ENCODE data around the gene CLK2.
"Not testable (repeated sequence)": the region's sequence is repeated elsewhere in the genome, so short reads cannot be mapped to it uniquely, and the experiment has no call there.

The CLK2 gene

DNA sequence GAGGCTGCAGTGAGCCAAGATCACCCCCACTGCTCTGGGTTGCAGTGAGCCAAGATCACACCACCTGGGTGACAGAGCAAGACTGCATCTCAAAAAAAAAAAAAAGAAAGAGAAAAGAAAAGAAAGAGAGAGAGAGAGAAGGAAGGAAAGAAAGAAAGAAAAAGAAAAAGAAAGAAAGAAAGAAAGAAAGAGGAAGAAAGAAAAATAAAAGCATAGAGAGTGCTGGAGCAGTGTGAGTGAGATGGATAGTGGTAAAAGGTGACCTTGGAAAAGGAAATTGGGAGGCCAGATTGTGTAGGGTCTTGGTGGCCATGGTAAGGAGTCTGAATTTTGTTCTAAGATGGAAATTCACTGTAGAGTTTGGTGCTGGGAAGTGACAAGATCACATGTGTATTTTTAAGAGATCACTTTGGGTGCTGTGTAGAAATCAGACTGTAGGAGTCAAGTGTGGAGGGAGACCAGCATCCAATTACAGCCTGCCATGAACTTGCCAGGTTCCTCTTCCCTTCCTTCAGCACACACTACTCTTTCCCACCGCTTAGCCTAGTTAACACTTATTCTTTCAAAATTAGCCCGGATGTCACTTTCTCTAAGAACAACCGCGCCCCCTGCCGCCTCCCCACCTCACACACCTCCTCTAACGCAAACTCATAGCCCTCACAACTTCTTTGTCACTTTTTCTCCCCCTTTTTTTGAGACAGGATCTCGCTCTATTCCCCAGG lies 47.0 kb downstream of the CLK2 start:
- DNase-seq (ENCODE audit: low read depth in 1 of 2, low spot score in 1 of 2) = peak in 1 of 2 experiments; percentile 84
- in situ Hi-C loops (cut with HindIII; ENCODE audit: low pct_unique_long_range_greater_than_20kb, low sequenced_read_pairs) = no loop called here
- TF ChIP-seq JUND (IDR thresholded peaks at IDR 0.05; ENCODE audit: low read depth) = no peak

DNA sequence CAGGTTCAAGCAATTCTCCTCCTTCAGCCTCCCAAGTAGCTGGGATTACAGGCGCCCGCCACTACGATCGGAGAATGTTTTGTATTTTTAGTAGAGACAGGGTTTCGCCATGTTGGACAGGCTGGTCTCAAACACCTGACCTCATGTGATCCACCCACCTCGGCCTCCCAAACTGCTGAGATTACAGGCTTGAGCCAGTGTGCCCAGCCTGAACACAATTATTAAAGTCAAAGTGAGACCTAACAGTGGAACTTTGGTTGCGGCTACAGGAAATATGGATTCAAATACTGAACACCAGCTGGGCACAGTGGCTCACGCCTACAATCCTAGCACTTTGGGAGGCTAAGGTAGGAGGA lies 47.9 kb downstream of the CLK2 start:
- in situ Hi-C loops (cut with HindIII; ENCODE audit: low pct_unique_long_range_greater_than_20kb, low sequenced_read_pairs); DNase-seq (ENCODE audit: low read depth in 1 of 2, low spot score in 1 of 2): not testable (repeated sequence)

DNA sequence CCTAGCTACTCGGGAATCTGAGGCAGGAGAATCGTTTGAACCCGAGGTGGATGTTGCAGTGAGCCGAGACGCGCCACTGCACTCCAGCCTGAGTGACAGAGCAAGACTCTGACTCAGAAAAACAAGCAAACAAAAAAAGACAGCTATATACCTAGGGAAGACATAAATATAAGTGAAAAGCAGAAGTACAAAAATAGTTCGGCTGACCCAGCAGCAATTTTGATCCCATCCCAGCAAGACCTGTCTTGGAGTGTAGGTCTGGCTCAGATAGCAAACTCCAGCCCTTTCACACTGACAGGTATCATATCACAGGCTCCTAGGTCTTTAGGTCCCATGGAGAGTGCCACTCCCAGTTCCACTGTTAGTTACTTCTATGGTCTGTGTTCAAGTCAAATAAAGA lies 50.3 kb downstream of the CLK2 start:
- in situ Hi-C loops (cut with HindIII; ENCODE audit: low pct_unique_long_range_greater_than_20kb, low sequenced_read_pairs) = no loop called here
- DNase-seq (ENCODE audit: low read depth in 1 of 2, low spot score in 1 of 2) = no peak
- no peak for TF ChIP-seq JUND (IDR thresholded peaks at IDR 0.05; ENCODE audit: low read depth)

DNA sequence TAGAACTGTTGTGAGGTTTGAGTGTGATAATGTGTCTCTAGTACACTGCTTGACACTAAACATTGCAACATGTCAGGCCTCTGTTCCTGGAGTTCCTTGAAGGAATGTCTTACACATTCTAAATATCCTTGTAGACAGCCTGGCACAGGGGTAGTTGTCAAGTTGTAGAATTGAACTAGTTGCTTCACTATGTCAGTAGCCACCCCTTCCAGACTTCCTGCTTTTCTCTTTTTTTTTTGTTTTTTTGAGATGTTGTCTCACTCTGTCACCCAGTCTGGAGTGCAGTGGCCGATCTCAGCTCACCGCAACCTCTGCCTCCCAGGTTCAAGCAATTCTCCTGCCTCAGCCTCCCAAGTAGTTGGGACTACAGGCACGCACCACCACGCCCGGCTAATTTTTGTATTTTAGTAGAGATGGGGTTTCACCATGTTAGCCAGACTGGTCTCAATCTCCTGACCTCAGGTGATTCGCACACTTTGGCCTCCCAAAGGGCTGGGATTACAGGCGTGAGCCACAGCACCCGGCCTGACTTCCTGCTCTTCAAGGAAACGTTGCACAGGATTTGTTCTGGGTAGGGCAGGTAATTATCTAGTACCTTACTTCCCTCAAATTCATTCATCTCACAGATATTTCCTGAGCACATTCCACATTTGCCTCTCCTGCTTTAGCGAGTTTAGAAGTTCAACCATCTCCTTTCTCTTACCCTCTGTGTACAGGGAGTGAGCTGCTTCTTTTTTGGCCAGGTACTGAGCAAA lies 52.9 kb downstream of the CLK2 start:
- in situ Hi-C loops (cut with HindIII; ENCODE audit: low pct_unique_long_range_greater_than_20kb, low sequenced_read_pairs); DNase-seq (ENCODE audit: low read depth in 1 of 2, low spot score in 1 of 2): not testable (repeated sequence)

DNA sequence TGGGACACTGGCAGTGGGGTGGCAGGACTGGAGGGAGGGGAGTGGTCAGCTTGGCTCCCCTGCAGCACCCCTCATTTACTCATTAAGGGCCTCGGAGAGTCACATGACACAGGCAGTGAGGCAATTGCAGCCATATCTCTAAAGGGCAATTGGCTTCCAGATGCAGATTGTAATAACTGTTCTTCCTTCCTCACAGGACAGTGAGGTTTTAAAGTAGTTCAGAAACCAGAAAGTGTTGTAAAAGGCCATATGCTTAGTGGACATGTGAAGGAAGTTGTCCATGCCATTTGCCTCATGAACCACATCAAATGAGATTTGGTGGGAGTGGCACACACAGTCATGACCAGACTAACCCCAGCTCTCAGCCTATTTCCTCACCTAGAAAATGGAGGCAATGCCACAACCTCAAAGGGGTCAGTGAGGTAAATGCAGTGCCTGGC lies 53.7 kb downstream of the CLK2 start:
- TF ChIP-seq JUND (IDR thresholded peaks at IDR 0.05; ENCODE audit: low read depth) = no peak
- in situ Hi-C loops (cut with HindIII; ENCODE audit: low pct_unique_long_range_greater_than_20kb, low sequenced_read_pairs) = no loop called here
- DNase-seq (ENCODE audit: low read depth in 1 of 2, low spot score in 1 of 2) = no peak

DNA sequence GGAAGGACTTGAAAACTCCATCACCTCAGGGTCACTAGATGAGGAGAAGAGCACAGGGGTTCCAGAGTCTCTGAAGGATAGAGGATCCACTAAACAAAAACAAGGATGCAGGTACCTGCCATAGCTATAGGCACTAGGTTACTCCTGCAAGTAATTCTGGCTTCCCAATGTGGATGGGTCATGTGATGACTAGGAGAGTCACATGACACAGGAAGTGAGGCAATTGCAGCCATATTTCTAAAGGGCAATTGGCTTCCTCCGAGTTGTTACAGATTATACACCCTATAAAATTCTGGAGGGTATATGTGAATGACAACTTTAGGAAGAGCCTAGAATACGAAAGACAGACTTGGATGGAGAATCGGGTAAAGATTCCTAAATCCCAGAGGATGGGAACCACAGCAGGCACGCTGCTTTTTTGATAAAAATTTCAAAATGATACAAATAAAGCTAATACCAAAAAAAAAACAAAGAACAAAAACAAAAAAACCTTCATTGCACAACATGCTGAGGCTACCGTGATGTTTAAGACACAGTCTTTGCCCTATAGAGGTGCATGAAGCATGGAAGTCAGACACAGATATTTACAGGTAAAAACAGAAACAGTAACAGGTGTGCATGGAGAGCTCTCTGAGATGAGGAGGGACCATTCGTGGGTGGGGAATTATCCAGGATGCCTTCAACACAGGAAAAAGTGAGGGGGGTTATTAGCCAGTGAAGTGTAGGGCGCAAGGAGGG lies 54.3 kb downstream of the CLK2 start:
- in situ Hi-C loops (cut with HindIII; ENCODE audit: low pct_unique_long_range_greater_than_20kb, low sequenced_read_pairs) = no loop called here
- TF ChIP-seq JUND (IDR thresholded peaks at IDR 0.05; ENCODE audit: low read depth) = no peak
- peak in 1 of 2 experiments; percentile 84 for DNase-seq (ENCODE audit: low read depth in 1 of 2, low spot score in 1 of 2)

DNA sequence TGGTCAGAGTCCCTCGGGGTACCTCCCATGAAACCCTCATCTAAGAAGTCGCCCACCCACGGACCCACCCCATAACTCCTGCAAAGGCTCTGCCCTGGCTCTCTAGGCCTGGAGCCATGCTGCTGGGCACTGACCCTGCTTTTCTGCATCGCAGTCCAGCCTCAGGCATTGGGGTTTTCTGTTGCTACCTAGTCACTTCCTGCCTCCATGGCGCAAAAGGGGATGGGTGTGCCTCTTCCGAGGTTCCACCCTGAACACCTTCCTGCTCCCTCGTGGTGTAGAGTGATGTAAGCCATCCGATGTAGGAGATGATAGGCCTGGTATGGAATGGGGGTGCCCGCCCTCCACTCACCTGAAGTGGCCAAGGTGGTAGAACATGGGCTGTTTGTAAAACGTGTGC lies 58.6 kb downstream of the CLK2 start:
- in situ Hi-C loops (cut with HindIII; ENCODE audit: low pct_unique_long_range_greater_than_20kb, low sequenced_read_pairs) = not testable (repeated sequence)

More for the DNA sequence above, 58.6 kb downstream of the CLK2 start:
- DNase-seq (ENCODE audit: low read depth in 1 of 2, low spot score in 1 of 2) = not testable (repeated sequence)
